ENCODE data around the gene VPS13D. TPM values are rescaled to one million over a fixed set of nuclear protein-coding genes. Genes with fewer than 3 reads are reported as not detected.

The VPS13D gene
- total RNA-seq, 1 experiment from 2014 or later = 11.1 TPM

GRCh38 chr1:12432897-12433296 lies 203.1 kb downstream of the VPS13D start:
- no peak for DNase-seq (ENCODE audit: low read depth)

GRCh38 chr1:12433323-12434053 lies 203.7 kb downstream of the VPS13D start:
- peak; percentile 50 for DNase-seq (ENCODE audit: low read depth)

- DNase-seq (ENCODE audit: low read depth) = peak; percentile 92
Measured at GRCh38 chr1:12434174-12434573, 204.3 kb downstream of the VPS13D start.

- no peak for DNase-seq (ENCODE audit: low read depth)
Measured at GRCh38 chr1:12434686-12435085, 204.9 kb downstream of the VPS13D start.

GRCh38 chr1:12435639-12436344 lies 206.0 kb downstream of the VPS13D start:
- DNase-seq (ENCODE audit: low read depth) = peak; percentile 72

GRCh38 chr1:12436345-12436658 lies 206.5 kb downstream of the VPS13D start:
- DNase-seq (ENCODE audit: low read depth) = peak; percentile 35

GRCh38 chr1:12436817-12437599 lies 207.2 kb downstream of the VPS13D start:
- DNase-seq (ENCODE audit: low read depth) = peak; percentile 79

- no peak for DNase-seq (ENCODE audit: low read depth)
Measured at GRCh38 chr1:12437629-12438028, 207.8 kb downstream of the VPS13D start.

- DNase-seq (ENCODE audit: low read depth) = no peak
Measured at GRCh38 chr1:12438349-12438924, 208.6 kb downstream of the VPS13D start.

- no peak for DNase-seq (ENCODE audit: low read depth)
Measured at GRCh38 chr1:12439073-12439472, 209.2 kb downstream of the VPS13D start.

GRCh38 chr1:12441414-12442105 lies 211.7 kb downstream of the VPS13D start:
- DNase-seq (ENCODE audit: low read depth) = no peak

GRCh38 chr1:12442217-12442616 lies 212.4 kb downstream of the VPS13D start:
- DNase-seq (ENCODE audit: low read depth) = no peak

GRCh38 chr1:12443151-12443550 lies 213.3 kb downstream of the VPS13D start:
- no peak for DNase-seq (ENCODE audit: low read depth)

GRCh38 chr1:12444329-12444841 lies 214.6 kb downstream of the VPS13D start:
- DNase-seq (ENCODE audit: low read depth) = no peak

GRCh38 chr1:12445257-12445656 lies 215.4 kb downstream of the VPS13D start:
- no peak for DNase-seq (ENCODE audit: low read depth)

GRCh38 chr1:12446593-12446992 lies 216.8 kb downstream of the VPS13D start:
- DNase-seq (ENCODE audit: low read depth) = no peak

GRCh38 chr1:12447307-12447706 lies 217.5 kb downstream of the VPS13D start:
- no peak for DNase-seq (ENCODE audit: low read depth)

- DNase-seq (ENCODE audit: low read depth) = peak; percentile 45
Measured at GRCh38 chr1:12447849-12448312, 218.1 kb downstream of the VPS13D start.

GRCh38 chr1:12448746-12449177 lies 218.9 kb downstream of the VPS13D start:
- no peak for DNase-seq (ENCODE audit: low read depth)

- DNase-seq (ENCODE audit: low read depth) = no peak
Measured at GRCh38 chr1:12450090-12450755, 220.4 kb downstream of the VPS13D start.

Measured in Daoy (cell line).